HG03460 (cell line): ENCODE results near the gene SEMA3B.
"Not testable (repeated sequence)": the region's sequence is repeated elsewhere in the genome, so short reads cannot be mapped to it uniquely, and the experiment has no call there.

Experiments
- ATAC-seq: cut with Tn5 transposase; IDR thresholded peaks from one replicate; pipeline ENCODE4 v1.9.1; 2021; ENCODE audit not compliant: unreplicated experiment

The SEMA3B gene

DNA sequence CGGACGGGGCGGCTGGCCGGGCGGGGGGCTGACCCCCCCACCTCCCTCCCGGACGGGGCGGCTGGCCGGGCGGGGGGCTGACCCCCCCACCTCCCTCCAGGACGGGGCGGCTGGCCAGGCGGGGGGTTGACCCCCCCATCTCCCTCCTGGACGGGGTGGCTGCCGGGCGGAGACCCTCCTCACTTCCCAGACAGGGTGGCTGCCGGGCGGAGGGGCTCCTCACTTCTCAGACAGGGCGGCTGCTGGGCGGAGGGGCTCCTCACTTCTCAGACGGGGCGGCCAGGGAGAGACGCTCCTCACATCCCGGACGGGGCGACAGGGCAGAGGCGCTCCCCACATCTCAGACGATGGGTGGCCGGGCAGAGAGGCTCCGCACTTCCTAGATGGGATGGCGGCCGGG is 43.1 kb downstream of the SEMA3B start:
- not testable (repeated sequence) for ATAC-seq

DNA sequence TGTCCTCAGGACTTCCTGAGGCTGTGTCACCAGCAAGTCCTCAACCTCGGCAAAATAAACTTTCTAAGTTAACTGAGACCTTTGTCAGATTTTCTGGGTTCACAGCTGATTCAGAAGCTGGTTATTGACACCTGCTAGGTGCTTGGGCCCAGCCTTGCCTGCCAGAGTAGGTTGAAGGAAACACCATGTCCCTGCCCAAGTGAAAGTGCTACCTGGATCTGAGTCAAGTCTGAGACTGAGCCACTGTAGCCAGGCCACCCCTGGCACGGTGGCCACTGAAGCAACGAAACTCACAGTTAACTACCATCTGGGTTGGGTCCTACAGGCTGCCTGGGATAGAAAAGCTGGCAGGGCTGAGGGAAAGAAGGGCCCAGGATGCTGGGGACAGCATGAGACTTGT is 45.4 kb downstream of the SEMA3B start:
- ATAC-seq, result no peak

DNA sequence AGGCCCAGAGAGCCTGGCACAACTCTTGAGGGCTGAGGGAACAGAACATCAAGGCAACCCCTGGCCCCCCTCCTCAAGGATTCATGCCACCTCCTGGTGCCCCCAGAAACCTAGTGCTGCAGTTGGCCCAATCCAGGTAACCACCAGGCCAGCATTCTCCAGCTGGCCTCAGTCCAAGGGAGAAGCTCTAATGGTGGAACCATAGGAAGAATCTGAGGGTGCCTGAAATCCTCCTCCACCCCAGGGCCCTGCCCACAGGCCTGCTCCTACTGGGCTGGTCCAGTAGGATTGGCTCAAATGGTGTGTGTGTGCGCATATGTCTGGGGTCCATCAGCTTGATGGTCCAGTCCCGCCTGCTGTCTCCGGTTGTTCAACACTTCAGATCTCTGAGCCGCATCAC is 45.9 kb downstream of the SEMA3B start:
- no peak for ATAC-seq

- no peak for ATAC-seq
Observed at GRCh38 chr3:50316657-50317242, 47.8 kb downstream of the SEMA3B start.

DNA sequence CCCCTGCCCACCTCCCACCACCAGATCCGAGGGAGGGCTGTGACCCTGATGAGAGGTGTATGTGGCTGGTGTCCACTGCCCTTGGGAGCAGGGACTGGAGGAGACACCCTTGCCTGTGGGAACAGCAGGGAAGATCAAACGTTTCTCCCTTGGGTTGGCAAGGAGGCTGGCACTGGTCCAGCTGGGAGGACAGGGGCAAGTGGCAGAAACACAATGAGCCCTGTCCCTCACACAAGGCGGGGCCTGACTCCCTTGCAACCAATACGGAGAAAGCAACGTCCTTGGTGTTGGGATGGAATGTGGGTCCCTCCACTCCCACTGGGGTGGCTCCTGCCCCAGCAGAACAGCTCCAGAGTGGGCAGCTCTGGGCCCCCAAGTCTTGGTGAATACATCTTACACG is 48.4 kb downstream of the SEMA3B start:
- ATAC-seq, result no peak

- ATAC-seq, result no peak
Observed at GRCh38 chr3:50318163-50318562, 49.2 kb downstream of the SEMA3B start.

DNA sequence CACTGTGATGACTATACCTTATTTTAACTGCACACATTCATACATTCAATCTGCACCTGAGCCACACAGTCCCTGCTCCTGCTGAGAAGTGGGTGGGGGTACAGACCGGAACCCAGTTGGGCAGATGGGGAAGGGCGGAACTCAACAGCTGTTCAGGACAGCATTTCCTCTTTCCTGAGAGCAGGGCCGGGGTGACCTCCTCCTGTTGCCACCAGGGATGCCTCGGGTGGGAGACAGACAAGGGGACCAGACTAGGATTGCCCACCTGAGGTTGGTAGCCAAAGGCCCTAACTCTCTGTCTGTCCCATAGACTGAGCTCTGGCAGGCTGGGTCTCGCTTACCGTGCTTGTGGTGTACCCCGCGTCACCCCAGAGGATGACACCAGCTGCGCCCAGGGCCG is 49.7 kb downstream of the SEMA3B start:
- ATAC-seq, result no peak

DNA sequence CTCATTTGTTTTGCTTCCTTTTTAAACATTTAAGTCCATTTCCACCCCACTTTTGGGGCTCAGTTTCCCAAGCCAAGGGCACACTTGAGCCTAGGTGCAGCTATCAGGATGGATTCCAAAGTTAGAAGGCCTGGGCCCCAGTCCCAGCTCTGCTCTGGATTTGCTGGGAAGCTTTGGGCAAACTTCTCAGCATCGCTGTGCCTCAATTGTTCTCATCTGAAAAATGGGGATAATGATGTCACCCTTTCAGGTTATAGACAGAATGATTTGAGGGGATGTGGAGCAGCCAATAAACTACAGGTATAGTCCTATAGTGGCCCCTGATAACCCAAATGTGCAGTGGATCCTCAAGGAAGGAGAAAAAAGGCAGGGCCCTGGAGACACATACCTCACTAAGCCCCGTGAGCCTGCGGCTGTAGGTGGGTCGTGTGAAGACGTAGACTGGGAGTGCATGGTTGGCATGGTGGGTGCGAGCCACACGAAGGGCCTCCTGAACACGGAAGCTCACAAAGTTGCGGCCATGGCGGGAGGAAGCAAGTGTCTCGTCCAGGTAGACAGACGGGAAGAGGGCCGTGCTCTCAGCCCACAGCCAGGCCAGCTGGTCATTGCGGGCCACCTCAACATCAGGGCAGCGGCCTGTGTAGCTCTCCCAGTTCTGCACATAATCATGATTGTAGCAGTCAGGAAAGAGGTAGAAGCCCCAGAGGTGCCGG is 50.4 kb downstream of the SEMA3B start:
- ATAC-seq, result no peak

DNA sequence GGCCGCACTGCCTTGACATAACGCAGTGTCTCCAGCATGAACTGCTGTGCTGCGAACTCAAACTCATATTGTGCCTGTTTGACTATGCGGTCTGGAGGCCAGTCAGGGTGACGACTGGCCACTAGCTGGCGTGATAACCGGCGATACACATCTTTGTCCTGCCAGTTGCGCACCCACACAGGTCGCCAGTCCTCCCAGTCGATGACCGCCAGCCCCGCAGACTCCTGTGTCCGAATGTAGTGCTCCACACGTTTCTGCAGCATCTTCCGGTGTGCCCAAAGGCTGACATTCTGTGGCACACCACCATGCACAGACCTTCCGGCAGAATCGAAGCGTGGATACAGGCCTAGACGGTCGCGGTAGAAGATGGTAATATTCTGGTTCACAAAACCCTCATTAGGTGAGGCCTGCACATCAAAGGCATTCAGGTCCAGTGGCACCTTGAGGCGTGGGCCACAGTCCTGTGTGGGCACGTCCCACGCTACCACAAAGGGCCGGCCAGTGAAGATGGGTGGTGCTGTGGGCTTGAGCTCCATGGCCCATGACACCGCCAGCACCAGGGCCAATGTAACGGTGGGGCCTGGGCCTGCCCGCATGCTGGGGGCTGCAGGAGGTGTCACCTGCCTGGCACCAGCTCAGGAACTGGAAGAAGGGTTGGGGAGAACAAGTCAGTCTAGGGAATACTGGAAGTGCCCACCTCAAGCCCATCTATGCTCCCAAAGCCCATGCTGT is 51.1 kb downstream of the SEMA3B start:
- ATAC-seq, result no peak

DNA sequence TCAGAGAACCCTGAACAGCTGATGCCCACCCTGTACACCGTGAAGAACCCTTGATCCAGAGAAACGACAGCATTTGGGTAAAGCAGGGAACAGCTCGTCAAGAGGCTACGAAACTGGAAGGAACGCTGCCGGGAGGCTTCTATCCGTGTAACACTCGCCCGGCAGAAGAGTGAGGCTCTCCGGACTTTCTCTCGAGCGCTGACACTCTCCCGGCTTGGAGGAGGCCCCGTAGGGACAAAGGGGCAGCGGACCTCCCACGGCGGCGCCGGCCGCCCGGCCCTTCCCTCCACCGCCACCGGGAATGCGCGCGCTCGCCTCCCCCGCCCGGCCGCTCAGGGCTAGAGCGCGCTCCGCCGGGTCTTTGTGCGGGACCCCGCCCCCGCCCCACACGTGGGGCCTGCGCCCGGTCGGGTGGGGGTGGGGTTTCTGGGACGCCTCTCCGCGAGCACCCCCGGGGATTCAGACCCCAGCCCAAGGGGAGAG is 51.9 kb downstream of the SEMA3B start:
- peak; percentile 49 for ATAC-seq

DNA sequence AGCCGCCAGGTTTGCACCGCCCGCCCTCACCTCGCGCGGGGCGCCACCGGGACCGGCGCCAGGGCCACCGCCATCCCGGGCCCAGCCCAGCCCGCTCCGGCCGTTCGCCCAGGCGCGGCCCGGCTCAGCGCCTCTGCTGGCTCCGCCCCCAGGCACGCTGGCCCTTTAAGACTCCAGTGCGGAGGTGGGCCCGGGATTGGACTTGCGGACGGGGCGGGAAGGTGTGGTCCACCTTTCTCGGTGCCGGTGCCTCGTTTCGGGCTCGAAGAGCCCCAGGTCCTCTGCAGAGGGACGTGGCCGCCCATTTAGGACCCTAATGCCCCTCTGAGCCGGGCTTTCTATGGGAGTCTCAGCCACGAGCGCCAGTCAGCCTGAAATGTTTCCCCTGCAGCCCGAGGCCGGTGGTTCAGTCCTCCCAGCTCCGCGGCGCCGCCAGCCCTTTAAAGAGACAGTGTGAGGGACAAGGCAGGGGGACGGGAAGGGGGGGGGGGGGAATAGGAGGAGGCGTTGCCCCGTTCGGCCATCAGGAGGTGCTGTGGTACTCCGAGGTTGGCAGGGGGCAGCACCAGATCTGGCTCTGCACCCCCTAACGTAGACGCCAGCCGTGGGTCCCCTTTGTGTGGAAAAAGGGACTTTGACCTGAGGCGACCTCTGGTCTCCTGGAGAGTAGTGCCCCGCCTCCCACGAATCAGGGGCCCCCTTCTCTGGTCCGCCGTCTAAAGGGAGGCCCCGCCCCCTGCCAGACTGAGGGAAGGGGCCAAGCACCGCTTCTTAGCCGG is 52.6 kb downstream of the SEMA3B start:
- peak; percentile 75 for ATAC-seq

- ATAC-seq, result no peak
Observed at GRCh38 chr3:50322115-50322385, 53.1 kb downstream of the SEMA3B start.

DNA sequence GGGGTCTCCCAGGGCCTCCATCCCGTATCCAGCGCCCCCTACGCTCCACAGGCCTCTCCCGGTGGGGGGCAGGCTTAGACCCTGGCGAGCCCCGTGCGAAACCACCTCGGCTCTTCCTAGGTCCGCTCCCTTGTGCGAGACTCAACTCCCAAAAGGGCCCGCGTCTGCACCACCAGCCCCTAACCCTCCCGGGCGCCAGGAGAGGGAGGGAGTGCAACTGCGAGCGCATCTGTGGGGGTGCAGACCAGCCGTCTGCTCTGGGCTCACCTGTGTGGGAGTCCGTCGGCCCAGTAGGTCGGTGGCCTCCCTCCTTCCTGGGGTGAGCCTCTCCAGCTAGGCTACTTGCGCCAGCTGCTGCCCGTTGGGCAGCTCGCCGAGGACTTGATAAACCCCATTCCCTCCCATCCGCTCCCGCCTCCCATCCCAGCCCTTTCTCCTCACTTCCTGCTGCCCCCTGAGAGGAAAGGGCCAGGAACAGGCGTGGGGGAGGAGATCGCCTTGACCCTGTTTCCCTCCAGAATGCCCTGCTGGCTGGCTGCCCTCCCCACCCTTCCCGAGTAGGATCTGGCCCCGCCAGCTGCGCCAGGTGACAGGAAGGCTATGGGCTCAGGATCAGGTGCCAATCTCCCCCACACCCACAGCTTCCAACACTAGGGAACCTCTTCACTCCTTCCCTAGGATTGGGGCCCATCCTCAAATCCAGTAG is 53.6 kb downstream of the SEMA3B start, which contains the start of gene HYAL2:
Gene HYAL2, minus strand, starts transcription at position 360 of the 706 bp plus-strand sequence. CDS start 2,256 bp downstream, outside the sequence.
- ATAC-seq, result no peak

- no peak for ATAC-seq
Observed at GRCh38 chr3:50323092-50323600, 54.2 kb downstream of the SEMA3B start.

DNA sequence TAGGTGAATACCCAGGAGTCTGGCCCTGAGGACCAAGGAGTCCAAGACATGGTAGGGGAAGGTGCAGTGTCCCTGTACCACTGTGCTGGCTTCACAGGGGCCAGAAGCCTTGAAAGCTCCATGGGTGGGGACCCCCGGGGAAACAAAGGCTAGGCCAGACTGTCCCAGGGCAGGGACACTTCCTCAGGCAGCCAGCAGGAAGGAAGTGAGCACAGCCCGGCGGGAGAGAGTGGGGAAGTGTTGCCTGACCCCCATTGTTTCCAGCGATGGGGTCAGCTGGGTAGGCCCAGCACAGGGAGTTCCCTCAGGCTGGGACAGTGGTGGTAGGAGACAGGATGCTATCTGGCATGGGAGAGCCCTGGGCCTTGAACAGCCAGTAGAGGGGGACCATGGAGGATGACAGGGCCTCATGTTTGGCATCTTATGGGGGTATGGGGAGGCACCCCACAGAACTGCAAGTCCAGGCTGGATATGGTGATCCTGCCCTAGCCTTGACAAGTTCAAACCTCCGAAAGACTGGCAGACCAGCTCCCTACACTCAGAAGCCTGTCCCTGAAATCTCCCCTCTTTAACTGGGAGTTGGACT is 54.8 kb downstream of the SEMA3B start:
- no peak for ATAC-seq

GRCh38 chr3:50324351-50325112 is 55.6 kb downstream of the SEMA3B start:
- ATAC-seq, result no peak

DNA sequence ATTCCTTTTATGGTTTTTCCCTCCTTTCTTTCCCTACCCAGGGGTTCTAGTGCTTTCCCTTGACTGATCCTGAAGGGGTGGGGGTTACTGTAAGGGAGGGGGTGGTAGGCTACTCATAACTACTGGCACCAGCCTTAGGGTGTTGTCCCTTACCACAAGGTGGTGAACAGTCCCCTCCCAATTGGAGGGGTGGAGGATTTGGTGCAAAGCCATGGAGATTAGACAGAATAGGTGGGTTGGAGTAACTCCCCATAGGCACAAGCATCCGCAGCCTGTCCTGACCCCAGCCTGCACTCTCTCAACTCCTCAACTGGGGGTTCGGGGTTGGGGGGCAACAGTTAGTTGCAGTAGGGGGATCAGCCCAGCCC is 56.1 kb downstream of the SEMA3B start:
- ATAC-seq, result no peak

DNA sequence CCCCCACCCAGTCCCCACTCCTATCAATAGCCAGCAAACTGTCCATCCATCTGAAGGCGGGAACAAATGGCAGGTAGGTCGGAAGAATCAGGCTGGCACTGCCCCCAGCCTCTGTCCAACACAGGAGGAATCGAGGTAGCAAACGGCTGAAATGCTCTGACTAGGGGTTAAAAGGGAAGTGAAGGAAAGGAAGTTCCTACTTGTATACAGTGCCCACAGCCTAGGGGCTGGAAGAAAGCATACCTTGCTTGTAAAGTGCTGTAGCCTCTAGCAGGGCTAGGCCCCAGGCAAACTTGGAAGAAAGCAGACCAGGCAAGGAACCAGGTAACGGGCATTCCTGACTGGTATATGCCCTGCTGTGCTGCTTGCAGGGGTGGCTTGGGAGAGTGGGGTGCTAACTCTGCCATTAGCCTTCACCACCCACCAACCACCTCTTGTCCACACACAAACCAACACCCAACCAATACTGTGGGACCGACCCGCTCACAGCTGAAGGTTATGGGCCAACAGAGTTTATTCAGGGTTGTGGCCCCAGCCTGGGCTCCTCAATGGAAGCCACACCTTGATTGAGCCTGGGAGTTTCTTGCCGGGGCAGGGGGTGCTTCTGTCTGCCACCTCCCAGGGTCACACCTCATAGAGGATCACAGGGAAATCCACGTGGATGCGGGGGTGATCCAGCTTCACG is 56.7 kb downstream of the SEMA3B start:
- ATAC-seq, result no peak

DNA sequence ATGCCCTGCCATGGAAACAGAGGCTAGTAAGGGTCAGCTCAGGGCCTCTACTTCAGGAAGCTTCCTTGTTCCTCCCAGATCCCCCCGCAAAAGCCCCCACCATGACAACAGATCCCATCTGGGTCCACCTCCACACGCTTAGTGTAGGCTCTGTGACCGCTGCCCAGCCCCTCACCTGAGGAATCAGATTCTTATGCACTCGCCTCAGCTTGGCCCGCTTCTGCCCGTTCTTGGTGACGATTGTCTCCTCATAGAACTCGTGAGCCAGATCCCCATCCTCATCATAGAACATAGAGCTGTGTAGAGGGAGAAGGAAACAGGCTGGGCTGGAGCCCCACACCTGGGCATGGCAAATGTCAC is 57.2 kb downstream of the SEMA3B start:
- no peak for ATAC-seq
